NCI-H748 (cell line): ENCODE measurements around the gene ARID3C.
"Not testable (repeated sequence)": the region's sequence is repeated elsewhere in the genome, so short reads cannot be mapped to it uniquely, and the experiment has no call there.

ENCODE experiments used
- DNase-seq: peaks from one replicate; lab custom pipeline; 2025; ENCODE audit not compliant: unreplicated experiment; lab: John Stamatoyannopoulos, UW

The ARID3C gene

DNA sequence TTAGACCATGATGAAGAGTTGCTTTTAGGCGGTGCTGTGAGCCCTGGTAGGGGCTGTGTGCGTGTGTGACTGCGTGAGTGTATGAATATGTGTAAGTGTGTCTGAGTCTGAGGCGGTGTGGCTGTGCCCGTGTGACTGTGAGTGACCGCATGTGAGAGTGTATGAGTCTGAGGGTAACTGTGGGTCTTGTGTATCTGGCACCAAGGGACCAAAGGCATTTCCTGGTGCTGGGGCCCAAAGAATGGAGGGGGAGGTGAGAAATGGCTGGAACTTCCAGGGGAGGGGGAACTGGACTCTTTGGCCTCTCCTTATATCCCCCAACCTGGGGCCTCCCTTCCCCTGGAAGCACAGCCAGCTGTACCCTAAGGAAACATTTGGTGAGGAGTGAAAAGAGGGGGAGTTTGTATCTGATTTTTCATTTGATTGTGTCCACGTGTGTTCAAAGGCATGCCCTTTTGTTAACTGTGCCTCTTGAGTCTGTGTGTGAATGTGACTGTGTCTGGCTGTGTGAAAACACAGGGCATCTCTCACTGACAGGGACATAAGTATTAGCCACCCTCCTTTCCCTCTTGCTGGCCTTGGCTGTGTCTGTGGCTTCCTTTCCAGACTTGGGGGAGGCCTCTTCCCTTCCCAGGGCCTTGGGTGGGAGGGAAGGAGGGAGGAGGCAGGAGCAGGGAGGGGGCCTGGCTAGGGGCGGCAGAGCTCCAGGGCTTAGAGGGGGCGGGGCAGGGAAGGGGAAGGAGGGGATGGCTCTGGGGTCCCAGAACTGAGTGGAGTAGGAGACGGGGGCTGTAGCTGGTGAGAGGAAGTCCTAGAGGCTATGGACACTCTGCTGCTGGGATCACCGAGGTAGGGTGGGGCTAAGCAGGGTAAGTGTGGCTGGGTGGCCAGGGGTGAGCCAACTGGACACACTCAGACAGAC is 24.5 kb upstream of the ARID3C start:
- DNase-seq, result no peak

DNA sequence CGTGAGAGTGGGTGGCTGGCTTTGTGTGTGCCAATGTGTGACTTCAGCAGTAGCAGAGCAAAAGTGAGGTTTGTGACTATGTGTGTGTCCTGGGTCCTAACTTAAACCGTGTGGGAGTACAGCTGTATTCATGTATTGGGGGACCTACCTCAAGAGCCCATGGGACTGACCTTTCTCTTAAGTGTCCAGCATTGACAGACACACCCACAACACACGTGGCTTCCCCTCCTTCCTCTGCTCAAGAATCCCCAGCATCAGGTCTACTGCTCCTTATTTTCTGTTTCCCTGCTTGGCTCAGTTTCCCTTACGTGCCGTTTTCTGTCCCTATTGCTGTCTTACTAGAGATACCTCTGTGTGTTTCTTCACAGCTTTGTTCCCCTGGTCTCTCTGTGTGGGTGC is 23.7 kb upstream of the ARID3C start:
- no peak for DNase-seq

DNA sequence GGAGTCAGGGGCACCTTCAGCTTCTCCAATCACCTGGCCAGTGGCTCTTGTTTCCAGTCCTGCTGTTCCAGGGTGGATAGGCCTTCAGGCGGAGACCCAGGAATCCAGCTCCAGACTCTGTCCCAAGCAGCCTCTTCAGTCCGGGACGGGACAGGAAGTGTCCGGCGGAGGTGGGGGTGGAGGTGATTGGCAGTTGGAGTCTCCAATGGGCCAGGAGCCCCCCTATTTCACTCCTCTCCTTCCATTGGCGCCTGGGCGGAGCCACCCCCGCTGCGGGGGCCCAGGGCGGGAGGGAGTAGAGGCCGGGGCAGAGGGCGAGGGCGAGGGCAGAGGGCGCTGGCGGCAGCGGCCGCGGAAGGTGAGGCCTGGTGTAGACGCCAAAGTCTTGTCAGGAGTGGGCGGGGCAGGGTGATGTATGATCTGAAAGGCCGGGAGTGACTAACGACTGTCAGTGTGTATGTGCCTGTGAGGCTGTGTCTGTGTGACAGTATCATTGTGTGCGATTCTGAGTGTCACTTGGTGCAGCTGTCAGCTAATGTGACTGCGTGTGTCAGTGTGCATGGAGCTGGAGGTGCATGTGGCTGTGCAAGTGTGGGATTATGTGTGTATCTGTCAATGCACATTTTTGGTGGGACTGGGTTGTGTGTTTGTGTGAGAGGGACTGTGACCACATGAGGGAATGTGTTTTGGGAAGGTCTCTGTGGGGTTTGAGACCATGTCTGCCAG is 23.2 kb upstream of the ARID3C start, which contains the start of gene IL11RA:
TSS of gene IL11RA (plus strand) at position 310 of the 726 bp plus-strand sequence. CDS start 3,033 bp downstream, outside the sequence.
- peak; percentile 41 for DNase-seq

GRCh38 chr9:34651321-34651720 is 22.5 kb upstream of the ARID3C start:
- no peak for DNase-seq

DNA sequence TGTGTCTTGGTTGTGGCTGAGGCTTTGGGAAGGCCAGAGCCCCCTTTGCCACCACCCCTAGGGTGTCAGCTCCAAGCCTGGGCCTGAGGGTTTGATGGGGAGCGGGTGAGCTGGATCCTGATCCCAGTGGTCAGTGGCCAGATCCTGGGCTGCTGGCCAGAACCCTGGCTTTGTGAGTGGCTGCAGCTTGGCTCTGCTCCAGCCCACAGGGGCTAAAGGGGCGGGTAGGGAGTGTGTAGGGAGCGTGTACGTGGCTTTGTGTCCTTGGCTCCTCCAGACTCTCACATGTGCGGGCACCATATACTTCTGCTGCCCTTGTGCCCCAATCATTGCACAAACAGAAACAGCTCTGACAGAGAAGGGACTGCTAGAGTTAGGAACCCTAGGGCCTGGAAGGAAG is 21.9 kb upstream of the ARID3C start:
- DNase-seq, result no peak

GRCh38 chr9:34648673-34649072 is 19.8 kb upstream of the ARID3C start:
- no peak for DNase-seq

GRCh38 chr9:34647651-34648050 is 18.8 kb upstream of the ARID3C start:
- DNase-seq, result no peak

- DNase-seq, result no peak
These were observed 18.2 kb upstream of the ARID3C start for GRCh38 chr9:34647084-34647403.

DNA sequence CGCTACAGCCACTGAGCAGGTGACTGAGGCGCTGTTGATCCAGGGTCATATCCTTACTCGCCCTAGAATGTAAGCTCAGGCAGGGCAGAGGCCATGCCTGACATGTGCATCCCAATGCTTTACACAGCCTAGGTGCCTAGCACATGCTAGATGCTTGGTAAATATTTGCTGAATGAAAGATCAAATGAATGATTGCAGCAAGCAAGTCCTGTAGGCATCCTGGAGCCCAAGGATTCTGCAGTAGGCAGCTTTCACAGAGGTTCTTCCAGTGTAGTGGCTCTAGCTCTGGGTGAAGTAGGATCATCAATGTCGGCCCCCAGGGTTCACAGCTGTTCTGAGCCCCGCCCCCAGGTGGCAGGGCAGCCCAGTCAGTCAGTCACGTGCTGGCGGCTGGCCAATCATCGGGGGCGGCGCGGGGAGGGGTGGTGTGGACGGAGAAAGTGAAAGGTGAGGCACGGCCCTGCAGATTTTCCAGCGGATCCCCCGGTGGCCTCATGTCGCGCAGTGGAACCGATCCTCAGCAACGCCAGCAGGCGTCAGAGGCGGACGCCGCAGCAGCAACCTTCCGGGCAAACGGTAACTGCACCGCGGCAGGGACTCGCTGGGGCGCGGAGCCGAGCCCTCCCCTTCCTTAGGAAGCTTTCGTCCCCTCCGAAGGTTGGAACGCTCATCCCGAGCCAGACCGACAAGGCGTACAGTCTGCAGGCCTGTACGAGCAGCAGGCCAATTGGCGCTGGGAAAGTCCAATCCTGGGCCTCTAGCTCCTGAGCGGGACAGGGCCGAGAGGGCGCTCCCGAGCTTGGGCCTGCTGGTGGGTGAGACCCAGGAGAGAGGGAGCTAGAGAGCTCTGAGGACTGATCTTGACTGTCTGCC is 17.6 kb upstream of the ARID3C start, which contains the start of gene GALT:
TSS of gene GALT (plus strand) at position 465 of the 873 bp plus-strand sequence. CDS start at position 495, 30 bp downstream.
- DNase-seq, result peak; percentile 93

- no peak for DNase-seq
These were observed 16.0 kb upstream of the ARID3C start for GRCh38 chr9:34644766-34645314.

DNA sequence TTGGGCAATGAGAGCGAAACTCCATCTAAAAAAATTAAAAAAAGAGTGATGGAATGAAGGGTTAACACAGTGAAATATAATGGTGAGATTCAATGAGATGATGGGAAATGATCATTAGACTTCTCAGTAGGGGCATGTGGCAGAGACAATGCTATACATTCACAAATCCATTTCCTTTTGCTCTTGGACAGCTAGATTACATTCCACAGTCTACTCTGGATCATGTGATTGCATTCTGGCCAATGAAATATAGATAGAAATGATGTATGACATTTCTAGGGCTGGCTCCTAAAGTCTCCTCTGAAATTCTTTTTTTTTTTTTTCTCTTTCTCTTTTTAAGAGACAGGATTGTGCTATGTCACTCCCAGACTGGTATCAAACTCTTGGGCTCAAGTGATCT is 13.8 kb upstream of the ARID3C start:
- no peak for DNase-seq

DNA sequence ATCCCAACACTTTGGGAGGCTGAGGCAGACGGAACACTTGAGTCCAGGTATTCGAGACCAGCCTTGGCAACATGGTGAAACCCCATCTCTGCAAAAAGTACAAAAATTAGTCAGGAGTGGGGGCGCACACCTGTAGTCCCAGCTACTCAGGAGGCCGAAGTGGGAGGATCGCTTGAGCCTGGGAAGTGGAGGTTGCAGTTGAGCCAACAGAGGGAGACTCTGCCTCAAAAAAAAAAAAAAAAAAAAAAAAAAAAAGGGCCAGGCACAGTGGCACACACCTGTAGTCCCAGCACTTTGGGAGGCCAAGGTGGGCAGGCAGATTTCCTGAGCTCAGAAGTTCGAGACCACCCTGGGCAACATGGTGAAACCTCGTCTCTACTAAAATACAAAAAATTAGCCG is 10.5 kb upstream of the ARID3C start:
- DNase-seq, result not testable (repeated sequence)

- DNase-seq, result no peak
These were observed 9.2 kb upstream of the ARID3C start for GRCh38 chr9:34638138-34638445.

DNA sequence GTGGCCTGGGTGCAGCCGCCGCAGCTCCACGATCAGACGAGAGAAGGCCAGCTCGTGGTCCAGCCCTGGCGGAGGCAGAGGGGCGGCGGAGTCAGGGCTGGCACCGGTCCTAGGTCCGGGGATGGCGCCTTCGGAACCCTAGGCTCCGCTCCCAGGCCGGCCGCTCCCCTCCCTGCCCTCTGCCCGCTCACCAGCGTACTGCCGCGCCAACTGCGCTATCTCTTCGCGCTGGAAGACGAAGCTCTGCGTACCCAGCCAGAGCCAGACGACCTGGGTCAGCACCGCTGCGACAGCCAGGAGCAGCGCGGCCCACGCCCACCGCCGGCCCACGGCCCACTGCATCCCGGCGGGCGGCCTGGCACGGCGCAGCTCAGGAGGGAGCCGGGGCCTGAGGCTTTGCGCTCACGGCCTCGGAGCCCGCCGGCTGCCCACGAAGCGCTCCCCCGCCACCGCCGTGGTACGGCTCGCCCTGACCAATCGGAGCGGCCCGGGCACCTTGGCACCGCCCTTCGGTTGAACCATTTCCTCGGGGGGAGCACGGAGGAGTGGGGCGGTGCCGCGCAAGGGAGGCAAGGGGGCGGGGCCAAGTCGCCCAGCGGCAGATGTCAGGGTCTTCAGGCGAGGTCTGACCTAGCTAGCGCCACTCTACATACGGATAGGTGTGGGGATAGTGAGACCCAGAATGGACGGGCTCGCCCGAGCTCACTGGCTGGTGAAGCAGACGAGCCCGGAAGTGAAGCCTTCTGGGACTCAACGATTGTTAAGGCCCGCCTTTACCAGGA is 8.7 kb upstream of the ARID3C start, which contains the start of gene SIGMAR1:
TSS of gene SIGMAR1 (minus strand) at position 432 of the 782 bp plus-strand sequence. CDS start at position 342, 90 bp downstream.
- peak; percentile 94 for DNase-seq

DNA sequence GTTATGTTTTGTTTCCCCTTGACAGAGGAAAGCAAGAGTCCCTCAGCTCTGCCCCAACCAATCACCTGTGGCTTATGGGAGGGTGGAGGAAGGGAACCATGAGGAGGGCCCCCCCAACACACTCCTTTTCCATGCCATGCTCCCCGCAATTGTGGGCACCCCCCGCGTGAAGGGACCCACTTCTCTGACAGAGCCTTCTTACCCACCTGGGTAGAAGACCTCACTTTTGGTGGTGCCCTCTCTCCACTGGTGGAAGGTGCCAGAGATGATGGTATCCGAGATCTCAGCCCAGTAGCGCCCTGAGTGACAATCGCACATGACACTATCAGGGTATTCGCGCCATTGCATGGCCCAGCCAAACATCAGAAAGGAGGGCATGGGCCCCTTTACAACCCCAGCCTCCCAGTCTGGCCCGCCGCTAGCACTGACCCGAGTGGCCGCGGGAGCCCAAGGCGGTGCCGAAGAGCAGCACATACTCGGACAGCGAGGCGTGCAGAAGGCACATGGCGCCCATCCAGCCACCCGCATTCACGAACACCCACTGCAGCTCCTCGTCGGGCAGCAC is 8.0 kb upstream of the ARID3C start:
- DNase-seq, result peak; percentile 47

DNA sequence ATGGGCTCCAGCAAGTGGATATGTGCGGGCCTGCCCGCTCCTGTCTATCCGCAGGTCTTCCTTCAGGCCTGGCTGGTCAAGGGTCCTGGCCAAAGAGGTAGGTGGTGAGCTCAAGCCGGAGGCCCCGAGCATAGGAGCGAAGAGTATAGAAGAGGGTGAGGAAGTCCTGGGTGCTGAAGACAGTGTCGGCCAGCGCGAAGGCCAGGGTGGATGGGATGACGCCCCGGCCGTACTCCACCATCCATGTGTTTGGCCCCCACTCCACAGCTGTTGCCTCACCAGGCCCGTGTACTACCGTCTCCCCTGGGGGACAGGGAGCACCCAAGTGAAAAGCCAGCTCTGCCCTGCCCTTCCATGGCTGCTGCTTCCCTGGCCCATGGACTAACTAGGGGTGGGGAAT is 6.7 kb upstream of the ARID3C start:
- DNase-seq, result no peak

DNA sequence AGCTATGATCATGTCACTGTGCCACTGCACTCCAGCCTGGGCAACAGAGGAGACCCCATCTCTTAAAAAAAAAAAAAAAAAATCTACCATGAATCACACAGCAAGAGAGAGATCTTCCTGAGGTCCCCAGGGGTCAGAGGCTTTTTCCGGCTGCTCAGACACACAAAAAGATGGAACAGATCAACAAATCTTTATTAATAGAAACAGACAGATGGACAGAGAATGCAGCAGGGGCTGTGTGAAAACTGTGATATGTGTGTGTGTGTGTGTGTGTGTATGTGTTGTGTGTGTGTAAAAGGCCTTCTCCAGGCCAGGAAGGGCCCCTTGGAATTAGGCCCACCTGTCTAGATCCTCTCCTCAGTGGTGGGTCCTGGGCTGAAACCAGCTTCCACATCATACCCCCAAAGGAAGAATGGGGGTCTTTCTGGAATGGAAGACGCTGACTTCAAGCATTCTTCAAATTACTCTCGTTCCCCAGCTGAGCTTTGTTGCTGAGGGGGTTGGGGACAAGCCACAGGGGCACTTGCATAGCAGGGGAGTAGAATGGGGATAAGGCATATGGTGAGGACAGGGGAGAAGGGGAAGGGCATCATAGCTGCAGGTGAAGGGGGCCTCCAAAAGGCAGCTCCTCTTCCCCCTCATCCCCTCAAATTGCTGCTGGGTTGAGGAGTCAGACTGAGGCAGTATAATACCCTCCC is 5.8 kb upstream of the ARID3C start:
- no peak for DNase-seq

DNA sequence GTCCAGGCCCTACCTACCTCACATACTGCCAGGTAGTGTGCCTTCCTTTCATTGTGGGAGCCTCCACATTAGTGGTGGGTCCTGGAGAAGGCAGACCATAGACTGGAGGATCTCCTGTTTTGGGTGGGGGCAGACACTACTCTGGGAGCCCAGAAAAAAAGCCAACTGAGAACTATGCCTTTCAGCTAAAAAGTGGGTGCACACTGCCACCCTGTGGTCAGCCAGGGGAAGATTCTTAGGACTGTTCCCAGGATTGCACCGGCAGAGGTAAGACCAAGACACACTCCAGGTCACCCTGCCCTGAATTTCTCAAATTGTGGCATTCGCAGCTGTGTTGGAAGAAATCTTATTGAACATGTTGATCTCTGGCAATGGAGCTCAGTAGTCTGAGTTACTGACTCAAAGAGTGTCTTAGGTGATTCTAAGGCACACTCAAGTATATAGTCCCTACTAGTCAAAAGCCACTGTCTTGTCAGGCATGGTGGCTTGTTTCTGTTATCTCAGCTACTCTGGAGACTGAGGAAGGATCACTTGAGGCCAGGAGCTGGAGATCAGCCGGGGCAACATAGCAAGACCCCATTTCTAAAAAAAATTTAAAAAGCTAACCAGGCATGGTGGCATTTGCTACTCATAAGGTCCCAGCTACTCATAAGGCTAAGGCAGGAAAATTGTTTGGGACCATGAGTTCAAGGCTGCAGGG is 5.1 kb upstream of the ARID3C start:
- DNase-seq, result peak; percentile 65

DNA sequence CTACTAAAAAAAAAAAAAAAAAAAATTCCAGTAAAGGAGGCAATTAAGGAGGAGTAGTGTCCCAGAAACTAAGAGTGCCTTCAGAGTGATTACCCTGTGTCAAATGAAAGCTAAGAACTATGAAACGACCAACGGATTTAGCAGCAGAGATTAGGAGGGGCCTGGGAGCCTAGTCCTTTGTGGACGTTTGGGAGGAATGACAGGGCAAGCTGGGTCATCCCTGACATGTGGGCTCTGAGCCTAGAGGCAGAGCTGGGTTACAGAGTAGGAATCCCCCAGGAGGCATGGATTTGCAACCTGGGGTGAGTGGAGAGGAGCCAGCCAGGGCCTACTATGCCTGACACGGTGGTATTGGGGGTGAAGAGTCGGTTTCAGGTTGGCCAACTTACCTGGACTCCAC is 4.3 kb upstream of the ARID3C start:
- DNase-seq, result no peak
